Left ventricle myocardium inferior (tissue), 1 donor: ENCODE data around the gene SLC41A3. TPM values are rescaled to one million over a fixed set of nuclear protein-coding genes. Genes with fewer than 3 reads are reported as not detected.
"Not testable (repeated sequence)": the region's sequence is repeated elsewhere in the genome, so short reads cannot be mapped to it uniquely, and the experiment has no call there.

ENCODE experiments used
- DNase-seq: peaks from one replicate; pipeline ENCODE4 v3.0.0-alpha.2; 2020
- H3K27ac ChIP-seq: fragments of 200-600 bp; replicated peaks from 2 replicates; pipeline ENCODE4 v1.8.0; 2021
- H3K27me3 ChIP-seq: fragments of 200-600 bp; 2 replicates; pipeline ENCODE4 v1.8.0; 2021; ENCODE audit warnings: low read depth
- H3K36me3 ChIP-seq: fragments of 200-600 bp; 2 replicates; pipeline ENCODE4 v1.8.0; 2021
- H3K4me1 ChIP-seq: fragments of 200-600 bp; 2 replicates; pipeline ENCODE4 v1.8.0; 2021
- H3K4me3 ChIP-seq: fragments of 200-600 bp; 2 replicates; pipeline ENCODE4 v1.8.0; 2021; ENCODE audit warnings: mild to moderate bottlenecking, moderate library complexity
- H3K9me3 ChIP-seq: fragments of 200-600 bp; replicated peaks from 2 replicates; pipeline ENCODE4 v1.8.0; 2021
- CTCF ChIP-seq: fragments of 200-600 bp; IDR thresholded peaks from 2 replicates; pipeline ENCODE4 v1.8.0; 2021; ENCODE audit warnings: antibody characterized with exemption, mild to moderate bottlenecking, borderline replicate concordance
- intact Hi-C: fragments of 100-400 bp; cut with micrococcal nuclease; formaldehyde crosslinking; loops from one replicate; pipeline ENCODE4 v1.11.0; 2022
- total RNA-seq: library from RNA; stranded (reverse); fragmentation: NEBNext Ultra II Directional; extraction: Animal tissue kit (Norgen Biotek cat#: 25700); gene quantifications from one replicate; pipeline ENCODE4 v1.2.1, GENCODE V29; 2021
- donor health status: DM: no; HTN: yes; CAD: no; lungs with severe emphysema.

Gene SLC41A3
- total RNA-seq, 1 donor from 2014 or later = 30.2 TPM

- no peaks in the 10 kb centered on the region for H3K4me1 ChIP-seq
- no peaks in the 10 kb centered on the region for H3K36me3 ChIP-seq
- no peak for TF ChIP-seq CTCF
- intact Hi-C loops = no loop called here
- H3K27me3 ChIP-seq = peaks cover 79% of the 10 kb centered on the region
- no peak for DNase-seq
- H3K9me3 ChIP-seq = no peaks in the 10 kb centered on the region
- H3K27ac ChIP-seq = peak overlapping the region; percentile 52
- H3K4me3 ChIP-seq = peak overlapping the region; percentile 61
Observed at GRCh38 chr3:125957674-125958510, 126.0 kb downstream of the SLC41A3 start.

DNA sequence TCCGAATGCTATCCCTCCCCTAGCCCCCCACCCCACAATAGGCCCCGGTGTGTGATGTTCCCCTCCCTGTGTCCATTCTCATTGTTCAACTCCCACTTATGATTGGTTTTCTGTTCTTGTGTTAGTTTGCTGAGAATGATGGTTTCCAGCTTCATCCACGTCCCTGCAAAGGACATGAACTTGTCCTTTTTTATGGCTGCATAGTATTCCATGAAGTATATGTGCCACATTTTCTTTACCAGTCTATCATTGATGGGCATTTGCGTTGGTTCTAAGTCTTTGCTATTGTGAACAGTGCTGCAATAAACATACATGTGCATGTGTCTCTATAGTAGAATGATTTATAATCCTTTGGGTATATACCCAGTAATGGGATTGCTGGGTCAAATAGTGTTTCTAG is 126.9 kb downstream of the SLC41A3 start:
- H3K9me3 ChIP-seq, intact Hi-C loops, H3K27ac ChIP-seq, H3K4me1 ChIP-seq, H3K36me3 ChIP-seq, DNase-seq, H3K4me3 ChIP-seq: not testable (repeated sequence)
- peaks cover 76% of the 10 kb centered on the region for H3K27me3 ChIP-seq

Other genes with a start within 250 kb of the SLC41A3 start
- gene ROPN1B, start 114.9 kb downstream of the SLC41A3 start, total RNA-seq = 4.0 TPM
- 24.3 TPM for gene ALDH1L1, start 96.5 kb upstream of the SLC41A3 start, total RNA-seq